MCF 10A (cell line): Measurements from ENCODE around the gene PLCB1. TPM values are rescaled to one million over a fixed set of nuclear protein-coding genes. Genes with fewer than 3 reads are reported as not detected.

Experiments used
- BruUV-seq: library from RNA; stranded (reverse); fragments of 400-500 nt; replicated peaks from 2 replicates; lab custom pipeline; 2021; lab: Mats Ljungman, UMichigan
- CTCF ChIA-PET: fragments of 300-600 bp; sonication (Branson Sonifier 250); formaldehyde crosslinking; extraction: SDS; loops from one replicate; lab custom pipeline; 2021; ENCODE audit warnings: antibody characterized with exemption, inconsistent platforms; lab: Yijun Ruan, JAX
- POLR2A ChIA-PET: fragments of 300-600, 350-650 bp; sonication (Branson Sonifier 250); formaldehyde crosslinking; extraction: SDS; loops from one replicate; lab custom pipeline; 2020; ENCODE audit warnings: antibody characterized with exemption, inconsistent platforms; lab: Yijun Ruan, JAX
- DNase-seq: peaks from one replicate; pipeline ENCODE4 v3.0.0-alpha.2; 2018; ENCODE audit not compliant: unreplicated experiment
- H3K27ac Mint-ChIP-seq: one replicate; pipeline ENCODE4 v1.8.0; 2022; ENCODE audit warnings: mild to moderate bottlenecking, low read depth, mixed read lengths; ENCODE audit not compliant: unreplicated experiment
- H3K27me3 Mint-ChIP-seq: one replicate; pipeline ENCODE4 v1.8.0; 2022; ENCODE audit warnings: mixed read lengths; ENCODE audit not compliant: insufficient read depth, unreplicated experiment
- H3K36me3 Mint-ChIP-seq: one replicate; pipeline ENCODE4 v1.8.0; 2022; ENCODE audit warnings: mild to moderate bottlenecking, moderate library complexity, mixed read lengths; ENCODE audit not compliant: insufficient read depth, unreplicated experiment
- H3K4me1 Mint-ChIP-seq: one replicate; pipeline ENCODE4 v1.8.0; 2022; ENCODE audit warnings: mixed read lengths; ENCODE audit not compliant: insufficient read depth, unreplicated experiment
- H3K4me3 Mint-ChIP-seq: one replicate; pipeline ENCODE4 v1.8.0; 2022; ENCODE audit warnings: mild to moderate bottlenecking, moderate library complexity, mixed read lengths; ENCODE audit not compliant: unreplicated experiment
- H3K9me3 Mint-ChIP-seq: one replicate; pipeline ENCODE4 v1.8.0; 2022; ENCODE audit warnings: mixed read lengths; ENCODE audit not compliant: unreplicated experiment
- CTCF ChIP-seq: fragments of 200-600 bp; IDR thresholded peaks from one replicate; pipeline ENCODE4 v1.8.0; 2022; ENCODE audit warnings: antibody characterized with exemption, mild to moderate bottlenecking; ENCODE audit not compliant: unreplicated experiment
- intact Hi-C: fragments of 100-400 bp; cut with micrococcal nuclease; formaldehyde crosslinking; loops from 2 replicates; pipeline ENCODE4 v1.14.1; 2022
- total RNA-seq: library from RNA; stranded (reverse); gene quantifications from 2 replicates; pipeline ENCODE4 v1.2.3, GENCODE V29; 2022

PLCB1 gene
- total RNA-seq, 1 experiment from 2014 or later: 5.9 TPM

GRCh38 chr20:8540466-8540865 is 408.4 kb downstream of the PLCB1 start:
- H3K9me3 Mint-ChIP-seq: peaks cover 7% of the 10 kb centered on the region
- H3K27me3 Mint-ChIP-seq: no peaks in the 10 kb centered on the region
- DNase-seq: no peak
- peaks cover 5% of the 10 kb centered on the region for H3K4me1 Mint-ChIP-seq
- ChIA-PET POLR2A (interaction anchor here (0.6 kb wide), 1 partner anchor 14 kb away, joined by 3 read pairs; no protein-coding TSS in a partner anchor), CTCF (interaction anchor here (1.3 to 1.5 kb wide), 2 partner anchors 16 to 182 kb away, joined by 3 to 5 read pairs; no protein-coding TSS in a partner anchor)
- TF ChIP-seq CTCF: no peak
- no TSS peak for BruUV-seq
- no peak overlapping the region for H3K4me3 Mint-ChIP-seq
- H3K27ac Mint-ChIP-seq: no peak overlapping the region
- H3K36me3 Mint-ChIP-seq: no peaks in the 10 kb centered on the region
- intact Hi-C loops: no loop called here

- H3K36me3 Mint-ChIP-seq: no peaks in the 10 kb centered on the region
- peaks cover 7% of the 10 kb centered on the region for H3K9me3 Mint-ChIP-seq
- no peak overlapping the region for H3K27ac Mint-ChIP-seq
- TF ChIP-seq CTCF: no peak
- peaks cover 5% of the 10 kb centered on the region for H3K4me1 Mint-ChIP-seq
- no TSS peak for BruUV-seq
- DNase-seq: no peak
- no peak overlapping the region for H3K4me3 Mint-ChIP-seq
- intact Hi-C loops: no loop called here
- POLR2A ChIA-PET: no interaction called here
- CTCF ChIA-PET: interaction anchor here (0.6 kb wide), 1 partner anchor 15 kb away, joined by 3 read pairs; no protein-coding TSS in a partner anchor
- H3K27me3 Mint-ChIP-seq: no peaks in the 10 kb centered on the region
Measured at GRCh38 chr20:8542110-8542486, 410.0 kb downstream of the PLCB1 start.

- no peak overlapping the region for H3K4me3 Mint-ChIP-seq
- no peak overlapping the region for H3K27ac Mint-ChIP-seq
Measured at GRCh38 chr20:8545212-8545611, 413.1 kb downstream of the PLCB1 start.

GRCh38 chr20:8547035-8547650 is 415.1 kb downstream of the PLCB1 start:
- POLR2A ChIA-PET: no interaction called here
- CTCF ChIA-PET: interaction anchor here (0.6 to 0.8 kb wide), 2 partner anchors 12 to 547 kb away, joined by 3 read pairs; no protein-coding TSS in a partner anchor
- H3K4me1 Mint-ChIP-seq: no peaks in the 10 kb centered on the region
- no TSS peak for BruUV-seq
- no peak overlapping the region for H3K4me3 Mint-ChIP-seq
- H3K27ac Mint-ChIP-seq: no peak overlapping the region
- intact Hi-C loops: no loop called here
- no peaks in the 10 kb centered on the region for H3K36me3 Mint-ChIP-seq
- TF ChIP-seq CTCF: no peak
- no peak for DNase-seq
- no peaks in the 10 kb centered on the region for H3K27me3 Mint-ChIP-seq
- H3K9me3 Mint-ChIP-seq: peaks cover 15% of the 10 kb centered on the region

More at GRCh38 chr20:8545212-8545611, 413.1 kb downstream of the PLCB1 start:
- DNase-seq: peak; percentile 9
- BruUV-seq: no TSS peak
- TF ChIP-seq CTCF: no peak
- POLR2A ChIA-PET: no interaction called here
- intact Hi-C loops: no loop called here
- Mint-ChIP-seq H3K4me1 (peaks cover 3% of the 10 kb centered on the region), H3K36me3 (no peaks in the 10 kb centered on the region), H3K27me3 (no peaks in the 10 kb centered on the region), H3K9me3 (peaks cover 15% of the 10 kb centered on the region)
- CTCF ChIA-PET: no interaction called here
